Measurements from ENCODE around the gene PASK.

DNA sequence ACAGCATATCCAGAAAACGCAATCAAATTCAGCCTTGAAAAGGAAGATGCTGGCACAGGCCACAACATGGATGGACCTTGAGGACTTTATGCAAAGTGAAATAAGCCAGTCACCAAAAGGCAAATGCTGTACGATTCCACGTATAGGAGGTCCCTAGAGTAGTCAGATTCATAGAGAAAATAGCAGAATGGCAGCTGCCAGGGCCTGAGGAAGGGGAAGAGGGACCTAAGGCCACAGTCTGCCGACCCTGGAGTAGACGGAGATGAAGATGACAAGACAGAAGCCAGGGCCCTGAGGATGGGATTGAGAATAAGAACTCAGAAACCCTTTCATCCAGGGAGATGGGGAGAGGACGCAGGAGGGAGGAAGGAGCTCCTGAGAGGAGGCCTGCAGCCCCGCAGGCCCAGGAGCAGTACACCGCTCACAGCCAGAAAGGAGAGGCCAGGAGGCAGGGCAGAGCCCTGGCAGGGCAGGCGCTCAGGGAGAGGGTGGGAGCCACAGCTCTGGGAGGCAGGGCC is 39.1 kb downstream of the PASK start:
- no peak for TF ChIP-seq POLR2A (IDR thresholded peaks at IDR 0.05)
- TF ChIP-seq, protein P1, sequence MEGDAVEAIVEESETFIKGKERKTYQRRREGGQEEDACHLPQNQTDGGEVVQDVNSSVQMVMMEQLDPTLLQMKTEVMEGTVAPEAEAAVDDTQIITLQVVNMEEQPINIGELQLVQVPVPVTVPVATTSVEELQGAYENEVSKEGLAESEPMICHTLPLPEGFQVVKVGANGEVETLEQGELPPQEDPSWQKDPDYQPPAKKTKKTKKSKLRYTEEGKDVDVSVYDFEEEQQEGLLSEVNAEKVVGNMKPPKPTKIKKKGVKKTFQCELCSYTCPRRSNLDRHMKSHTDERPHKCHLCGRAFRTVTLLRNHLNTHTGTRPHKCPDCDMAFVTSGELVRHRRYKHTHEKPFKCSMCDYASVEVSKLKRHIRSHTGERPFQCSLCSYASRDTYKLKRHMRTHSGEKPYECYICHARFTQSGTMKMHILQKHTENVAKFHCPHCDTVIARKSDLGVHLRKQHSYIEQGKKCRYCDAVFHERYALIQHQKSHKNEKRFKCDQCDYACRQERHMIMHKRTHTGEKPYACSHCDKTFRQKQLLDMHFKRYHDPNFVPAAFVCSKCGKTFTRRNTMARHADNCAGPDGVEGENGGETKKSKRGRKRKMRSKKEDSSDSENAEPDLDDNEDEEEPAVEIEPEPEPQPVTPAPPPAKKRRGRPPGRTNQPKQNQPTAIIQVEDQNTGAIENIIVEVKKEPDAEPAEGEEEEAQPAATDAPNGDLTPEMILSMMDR (IDR thresholded peaks at IDR 0.05): no peak
